ENCODE measurements around the gene CENPM. TPM values are rescaled to one million over a fixed set of nuclear protein-coding genes. Genes with fewer than 3 reads are reported as not detected.

Gene CENPM
- polyA plus RNA-seq, 1 donor (not counting 4 experiments of a cell fraction or from before 2014, with no cell fraction given), result 4.8 TPM

GRCh38 chr22:41917375-41917902 is 29.5 kb downstream of the CENPM start:
- H3K4me3 ChIP-seq (ENCODE audit: control insufficient read depth in 2 of 3, extremely low read depth in 1 of 3, insufficient read depth in 2 of 3, low read depth in 1 of 3, low read length in 3 of 3), result no peak overlapping the region
- H3K9me3 ChIP-seq (ENCODE audit: control insufficient read depth, low read depth, low read length), result no peaks in the 10 kb centered on the region
- dilution Hi-C loops (cut with MboI; ENCODE audit: extremely low pct_ligation_motif_present, low sequenced_read_pairs), result no loop called here
- DNase-seq (ENCODE audit: low read depth, low spot score) (no peak), FAIRE-seq (no peak)
- H2AFZ ChIP-seq (ENCODE audit: control insufficient read depth, low read length), result no peak overlapping the region
- no peaks in the 10 kb centered on the region for H3K79me2 ChIP-seq (ENCODE audit: control insufficient read depth, insufficient read depth, low read length)
- H3K9ac ChIP-seq (ENCODE audit: control insufficient read depth, extremely low read depth, insufficient read depth, low read length), result no peak overlapping the region
- TF ChIP-seq EZH2 (IDR thresholded peaks at IDR 0.05; ENCODE audit: low read length), result no peak
- TF ChIP-seq CTCF (optimal IDR thresholded peaks at IDR 0.05 in 1 of 3, IDR thresholded peaks at IDR 0.05 in 1 of 3, conservative IDR thresholded peaks at IDR 0.05 in 1 of 3; ENCODE audit: extremely low read depth in 1 of 3, insufficient read depth in 2 of 3, low read length in 3 of 3), result no peak
- H3K9me1 ChIP-seq (ENCODE audit: control insufficient read depth, extremely low read depth, insufficient read depth, low read length), result no peaks in the 10 kb centered on the region
- H3K27ac ChIP-seq (ENCODE audit: control insufficient read depth, insufficient read depth, low read length), result no peak overlapping the region
- H3K4me2 ChIP-seq (ENCODE audit: control insufficient read depth, extremely low read depth, insufficient read depth, low read depth, low read length), result no peak overlapping the region
- H3K27me3 ChIP-seq (ENCODE audit: control insufficient read depth, extremely low read depth, insufficient read depth, low read length), result peaks cover 53% of the 10 kb centered on the region
- peaks cover 15% of the 10 kb centered on the region for H3K4me1 ChIP-seq (ENCODE audit: control insufficient read depth, extremely low read depth, insufficient read depth, low read length)
- H3K36me3 ChIP-seq (ENCODE audit: control insufficient read depth in 2 of 2, extremely low read depth in 1 of 2, insufficient read depth in 2 of 2, low read length in 2 of 2), result no peaks in the 10 kb centered on the region
- peaks cover 5% of the 10 kb centered on the region for H4K20me1 ChIP-seq (ENCODE audit: control insufficient read depth, extremely low read depth, insufficient read depth, low read length)

- H3K4me1 ChIP-seq (ENCODE audit: control insufficient read depth, extremely low read depth, insufficient read depth, low read length), result peaks cover 15% of the 10 kb centered on the region
Observed at GRCh38 chr22:41916745-41917358, 30.1 kb downstream of the CENPM start.

More at GRCh38 chr22:41916745-41917358, 30.1 kb downstream of the CENPM start:
- no peak for FAIRE-seq
- Histone ChIP-seq H3K9me3 (ENCODE audit: control insufficient read depth, low read depth, low read length) (no peaks in the 10 kb centered on the region), H4K20me1 (ENCODE audit: control insufficient read depth, extremely low read depth, insufficient read depth, low read length) (peaks cover 5% of the 10 kb centered on the region), H3K4me3 (ENCODE audit: control insufficient read depth in 2 of 3, extremely low read depth in 1 of 3, insufficient read depth in 2 of 3, low read depth in 1 of 3, low read length in 3 of 3) (no peak overlapping the region), H3K79me2 (ENCODE audit: control insufficient read depth, insufficient read depth, low read length) (no peaks in the 10 kb centered on the region), H3K27ac (ENCODE audit: control insufficient read depth, insufficient read depth, low read length) (no peak overlapping the region), H3K27me3 (ENCODE audit: control insufficient read depth, extremely low read depth, insufficient read depth, low read length) (peaks cover 59% of the 10 kb centered on the region), H3K9ac (ENCODE audit: control insufficient read depth, extremely low read depth, insufficient read depth, low read length) (no peak overlapping the region), H3K36me3 (ENCODE audit: control insufficient read depth in 2 of 2, extremely low read depth in 1 of 2, insufficient read depth in 2 of 2, low read length in 2 of 2) (no peaks in the 10 kb centered on the region), H3K9me1 (ENCODE audit: control insufficient read depth, extremely low read depth, insufficient read depth, low read length) (no peaks in the 10 kb centered on the region), H3K4me2 (ENCODE audit: control insufficient read depth, extremely low read depth, insufficient read depth, low read depth, low read length) (no peak overlapping the region), H2AFZ (ENCODE audit: control insufficient read depth, low read length) (no peak overlapping the region)
- dilution Hi-C loops (cut with MboI; ENCODE audit: extremely low pct_ligation_motif_present, low sequenced_read_pairs), result no loop called here
- no peak for DNase-seq (ENCODE audit: low read depth, low spot score)
- TF ChIP-seq CTCF (optimal IDR thresholded peaks at IDR 0.05 in 1 of 3, IDR thresholded peaks at IDR 0.05 in 1 of 3, conservative IDR thresholded peaks at IDR 0.05 in 1 of 3; ENCODE audit: extremely low read depth in 1 of 3, insufficient read depth in 2 of 3, low read length in 3 of 3) (no peak), EZH2 (IDR thresholded peaks at IDR 0.05; ENCODE audit: low read length) (no peak)
